ENCODE data around the gene CHIT1.

DNA sequence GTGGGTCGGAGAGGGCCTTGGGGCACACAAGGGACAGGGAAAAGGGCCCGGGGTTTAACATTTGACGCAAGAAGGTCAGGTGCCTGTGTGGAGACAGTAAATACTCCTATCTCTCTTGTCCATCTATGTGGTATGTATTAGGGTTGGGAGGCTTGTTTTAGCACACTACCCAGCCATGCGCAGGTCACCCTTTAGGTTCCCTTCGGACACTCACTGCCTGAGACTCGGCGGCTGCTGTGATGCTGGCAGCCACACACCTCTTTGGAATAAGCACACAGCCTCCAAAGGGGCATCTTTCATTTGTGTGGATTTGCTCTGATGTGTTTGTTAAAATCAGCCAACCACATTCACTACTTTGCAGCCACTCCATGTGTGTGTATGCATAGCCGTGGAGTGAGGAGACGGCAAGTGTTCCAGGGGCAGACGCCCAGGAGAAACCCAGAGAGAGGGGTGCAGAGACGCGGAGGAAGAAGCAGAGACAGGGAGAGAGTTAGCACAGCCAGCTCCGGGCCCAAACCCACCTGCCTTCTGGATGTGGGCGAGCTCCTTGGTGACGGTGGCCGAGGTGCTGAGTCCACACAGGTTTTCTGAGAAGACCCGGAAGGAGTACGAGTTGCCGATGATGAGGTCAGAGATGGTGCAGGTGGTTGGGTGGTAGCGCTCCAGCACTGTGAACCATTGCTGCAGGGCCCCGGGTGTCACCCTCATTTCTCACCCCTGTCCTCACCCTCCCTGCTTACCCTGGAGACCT, 59.5 kb downstream of the CHIT1 start:
- TF ChIP-seq POLR2A (IDR thresholded peaks at IDR 0.05): no peak
- TF ChIP-seq CTCF (IDR thresholded peaks at IDR 0.05 in 8 of 11, conservative IDR thresholded peaks at IDR 0.05 in 3 of 11): no peak
- no peak for TF ChIP-seq POLR2AphosphoS5 (IDR thresholded peaks at IDR 0.05)
